Measurements from ENCODE around the gene SMAD3.

The SMAD3 gene

GRCh38 chr15:67196672-67197363, 131.4 kb downstream of the SMAD3 start:
- POLR2A ChIA-PET (ENCODE audit: low non-redundant PET) = no interaction called here
- CTCF ChIA-PET = no interaction called here
- no peak for DNase-seq (ENCODE audit: low spot score)
- no peak for TF ChIP-seq CTCF (conservative IDR thresholded peaks at IDR 0.05; ENCODE audit: low read depth)
- no peak overlapping the region for H3K27ac ChIP-seq

- ChIA-PET CTCF (no interaction called here), POLR2A (ENCODE audit: low non-redundant PET) (no interaction called here)
- H3K27ac ChIP-seq = no peak overlapping the region
- no peak for TF ChIP-seq CTCF (conservative IDR thresholded peaks at IDR 0.05; ENCODE audit: low read depth)
- no peak for DNase-seq (ENCODE audit: low spot score)
These were observed 131.9 kb downstream of the SMAD3 start for GRCh38 chr15:67197364-67197695.

GRCh38 chr15:67198157-67198754, 132.9 kb downstream of the SMAD3 start:
- no peak for DNase-seq (ENCODE audit: low spot score)
- ChIA-PET POLR2A (ENCODE audit: low non-redundant PET) (no interaction called here), CTCF (interaction anchor here (0.6 kb wide), 1 partner anchor 26 kb away, joined by 3 read pairs; no protein-coding TSS in a partner anchor)
- no peak for TF ChIP-seq CTCF (conservative IDR thresholded peaks at IDR 0.05; ENCODE audit: low read depth)
- no peak overlapping the region for H3K27ac ChIP-seq

- POLR2A ChIA-PET (ENCODE audit: low non-redundant PET) = no interaction called here
- CTCF ChIA-PET = interaction anchor here (0.5 kb wide), 1 partner anchor 886 kb away, joined by 7 read pairs; no protein-coding TSS in a partner anchor
These were observed 134.0 kb downstream of the SMAD3 start for GRCh38 chr15:67199391-67199790.

GRCh38 chr15:67199881-67200763, 134.7 kb downstream of the SMAD3 start:
- no peak overlapping the region for H3K27ac ChIP-seq
- no peak for DNase-seq (ENCODE audit: low spot score)
- CTCF ChIA-PET = no interaction called here
- POLR2A ChIA-PET (ENCODE audit: low non-redundant PET) = no interaction called here
- TF ChIP-seq CTCF (conservative IDR thresholded peaks at IDR 0.05; ENCODE audit: low read depth) = no peak

More at GRCh38 chr15:67199391-67199790, 134.0 kb downstream of the SMAD3 start:
- no peak for DNase-seq (ENCODE audit: low spot score)
- no peak for TF ChIP-seq CTCF (conservative IDR thresholded peaks at IDR 0.05; ENCODE audit: low read depth)
- no peak overlapping the region for H3K27ac ChIP-seq

GRCh38 chr15:67201136-67201535, 135.7 kb downstream of the SMAD3 start:
- H3K27ac ChIP-seq = no peak overlapping the region
- no peak for TF ChIP-seq CTCF (conservative IDR thresholded peaks at IDR 0.05; ENCODE audit: low read depth)
- POLR2A ChIA-PET (ENCODE audit: low non-redundant PET) = no interaction called here
- no peak for DNase-seq (ENCODE audit: low spot score)
- CTCF ChIA-PET = no interaction called here
